ENCODE data around the gene LRRC74B. TPM values are rescaled to one million over a fixed set of nuclear protein-coding genes. Genes with fewer than 3 reads are reported as not detected.
"Not testable (repeated sequence)": the region's sequence is repeated elsewhere in the genome, so short reads cannot be mapped to it uniquely, and the experiment has no call there.

Gene LRRC74B
- total RNA-seq, 1 donor from 2014 or later = not detected

- ATAC-seq; intact Hi-C loops (cut with micrococcal nuclease); DNase-seq: not testable (repeated sequence)
Measured at GRCh38 chr22:21093555-21094137, 47.9 kb downstream of the LRRC74B start.

- intact Hi-C loops (cut with micrococcal nuclease) = no loop called here
- DNase-seq (no peak), ATAC-seq (no peak)
Measured at GRCh38 chr22:21094911-21095772, 49.4 kb downstream of the LRRC74B start.

GRCh38 chr22:21095773-21096107, 50.0 kb downstream of the LRRC74B start:
- ATAC-seq = no peak
- intact Hi-C loops (cut with micrococcal nuclease) = no loop called here
- no peak for DNase-seq

DNA sequence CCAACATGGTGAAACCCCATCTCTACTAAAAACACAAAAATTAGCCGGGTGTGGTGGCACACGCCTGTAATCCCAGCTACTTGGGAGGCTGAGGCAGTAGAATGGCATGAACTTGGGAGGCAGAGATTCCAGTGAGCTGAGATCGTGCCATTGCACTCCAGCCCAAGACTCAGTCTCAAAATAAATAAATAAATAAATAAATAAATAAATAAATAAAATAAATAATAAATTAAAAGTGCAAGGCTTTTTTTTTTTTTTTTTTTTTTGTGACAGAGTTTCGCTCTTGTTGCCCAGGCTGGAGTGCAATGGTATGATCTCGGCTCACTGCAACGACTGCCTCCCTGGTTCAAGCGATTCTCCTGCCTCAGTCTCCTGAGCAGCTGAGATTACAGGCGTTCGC, 51.1 kb downstream of the LRRC74B start:
- intact Hi-C loops (cut with micrococcal nuclease); ATAC-seq; DNase-seq: not testable (repeated sequence)

- DNase-seq (no peak), ATAC-seq (no peak)
- intact Hi-C loops (cut with micrococcal nuclease) = no loop called here
Measured at GRCh38 chr22:21098099-21098671, 52.4 kb downstream of the LRRC74B start.

- ATAC-seq (no peak), DNase-seq (no peak)
- intact Hi-C loops (cut with micrococcal nuclease) = no loop called here
Measured at GRCh38 chr22:21099578-21099977, 53.8 kb downstream of the LRRC74B start.

DNA sequence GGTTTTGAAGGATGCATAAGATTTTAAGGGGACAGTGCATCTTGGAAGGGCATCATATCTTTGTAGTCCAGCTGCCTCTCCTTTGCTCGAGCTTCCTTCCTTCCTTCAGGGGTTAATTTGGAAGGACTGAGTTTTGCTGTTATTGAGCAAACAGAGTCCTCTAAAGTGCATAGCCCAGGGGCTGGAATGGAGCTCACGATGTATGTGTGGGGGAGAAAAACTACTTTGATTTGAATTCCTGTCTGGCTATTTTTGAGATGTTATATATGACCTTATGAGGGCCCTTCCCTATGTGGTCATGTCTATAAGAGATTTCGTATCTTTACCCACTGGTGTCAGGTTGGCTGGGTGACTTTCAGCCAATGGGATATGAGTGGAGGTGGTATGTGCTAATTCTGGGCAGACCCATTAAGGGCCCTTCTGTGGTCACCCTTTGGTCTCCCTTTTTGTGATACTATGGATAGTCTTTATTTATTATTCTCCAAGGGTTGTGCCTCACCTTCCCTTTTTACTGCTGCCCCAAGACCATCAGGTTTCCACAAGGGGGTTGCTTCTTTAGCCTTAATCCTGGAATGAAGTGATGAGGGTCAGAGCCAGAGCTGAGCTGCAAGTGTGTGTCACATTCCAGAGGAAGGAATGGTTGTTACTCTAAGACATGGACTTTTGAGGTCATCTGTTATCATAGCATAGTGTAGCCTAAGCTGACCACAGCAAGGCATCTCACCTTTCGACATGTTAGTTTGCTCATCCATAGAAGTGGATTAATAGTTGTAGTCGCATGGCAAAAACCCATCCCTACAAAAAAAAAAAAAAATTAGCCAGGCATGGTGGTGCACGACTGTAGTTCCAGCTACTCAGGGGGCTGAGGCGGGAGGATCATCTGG, 54.6 kb downstream of the LRRC74B start:
- intact Hi-C loops (cut with micrococcal nuclease) = no loop called here
- DNase-seq = no peak
- ATAC-seq = no peak

- no peak for ATAC-seq
- DNase-seq = no peak
- intact Hi-C loops (cut with micrococcal nuclease) = no loop called here
Measured at GRCh38 chr22:21101877-21102638, 56.3 kb downstream of the LRRC74B start.

- peak; percentile 88 for ATAC-seq
- intact Hi-C loops (cut with micrococcal nuclease) = no loop called here
- peak; percentile 72 for DNase-seq
Measured at GRCh38 chr22:21102659-21103267, 57.0 kb downstream of the LRRC74B start.

- intact Hi-C loops (cut with micrococcal nuclease) = no loop called here
- ATAC-seq = no peak
Measured at GRCh38 chr22:21103633-21104032, 57.9 kb downstream of the LRRC74B start.

DNA sequence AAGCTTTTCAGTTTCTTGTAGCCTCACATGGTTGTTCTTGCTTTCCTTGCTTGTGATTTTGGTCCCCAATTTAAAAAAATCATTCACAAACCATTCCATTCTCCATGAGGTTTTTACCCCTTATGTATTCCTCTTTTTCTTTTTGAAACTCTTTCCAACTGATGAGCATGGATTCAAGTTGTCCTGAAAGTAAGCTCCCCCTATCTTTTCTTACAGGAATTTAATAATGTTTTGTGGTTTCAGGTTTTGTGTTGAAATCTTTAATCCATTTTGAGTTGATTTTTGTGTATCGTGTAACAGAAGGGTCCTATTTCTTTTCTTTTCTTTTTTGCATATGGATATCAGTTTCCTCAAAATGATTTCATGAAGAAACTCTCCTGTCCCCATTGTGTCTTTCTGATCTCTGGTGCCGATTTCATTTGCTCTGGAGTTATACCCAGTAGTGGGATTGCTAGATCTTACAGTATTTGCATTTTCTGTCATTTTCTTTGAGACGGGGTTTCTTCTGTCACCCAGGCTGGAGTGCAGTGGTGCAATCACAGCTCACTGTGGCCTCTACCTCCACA, 58.5 kb downstream of the LRRC74B start:
- ATAC-seq (no peak), DNase-seq (no peak)
- intact Hi-C loops (cut with micrococcal nuclease) = no loop called here

More at GRCh38 chr22:21103633-21104032, 57.9 kb downstream of the LRRC74B start:
- no peak for DNase-seq

GRCh38 chr22:21105294-21105693, 59.5 kb downstream of the LRRC74B start:
- ATAC-seq (no peak), DNase-seq (no peak)
- intact Hi-C loops (cut with micrococcal nuclease) = no loop called here

- no peak for DNase-seq
- intact Hi-C loops (cut with micrococcal nuclease) = no loop called here
- ATAC-seq = no peak
Measured at GRCh38 chr22:21106000-21106399, 60.3 kb downstream of the LRRC74B start.

- DNase-seq (no peak), ATAC-seq (no peak)
- intact Hi-C loops (cut with micrococcal nuclease) = no loop called here
Measured at GRCh38 chr22:21108379-21109115, 62.8 kb downstream of the LRRC74B start.
